Stimulated activated CD4-positive, alpha-beta T cell treated with anti-CD3 and anti-CD28 coated beads, Interleukin-12 subunit alpha, Interleukin-12 subunit beta, amount 100 ng/mL, for 4 hours (primary cell): ENCODE data around the gene PPAN.

Experiments
- DNase-seq: peaks from one replicate; pipeline ENCODE4 v3.0.0-alpha.2; 2020

Gene PPAN

DNA sequence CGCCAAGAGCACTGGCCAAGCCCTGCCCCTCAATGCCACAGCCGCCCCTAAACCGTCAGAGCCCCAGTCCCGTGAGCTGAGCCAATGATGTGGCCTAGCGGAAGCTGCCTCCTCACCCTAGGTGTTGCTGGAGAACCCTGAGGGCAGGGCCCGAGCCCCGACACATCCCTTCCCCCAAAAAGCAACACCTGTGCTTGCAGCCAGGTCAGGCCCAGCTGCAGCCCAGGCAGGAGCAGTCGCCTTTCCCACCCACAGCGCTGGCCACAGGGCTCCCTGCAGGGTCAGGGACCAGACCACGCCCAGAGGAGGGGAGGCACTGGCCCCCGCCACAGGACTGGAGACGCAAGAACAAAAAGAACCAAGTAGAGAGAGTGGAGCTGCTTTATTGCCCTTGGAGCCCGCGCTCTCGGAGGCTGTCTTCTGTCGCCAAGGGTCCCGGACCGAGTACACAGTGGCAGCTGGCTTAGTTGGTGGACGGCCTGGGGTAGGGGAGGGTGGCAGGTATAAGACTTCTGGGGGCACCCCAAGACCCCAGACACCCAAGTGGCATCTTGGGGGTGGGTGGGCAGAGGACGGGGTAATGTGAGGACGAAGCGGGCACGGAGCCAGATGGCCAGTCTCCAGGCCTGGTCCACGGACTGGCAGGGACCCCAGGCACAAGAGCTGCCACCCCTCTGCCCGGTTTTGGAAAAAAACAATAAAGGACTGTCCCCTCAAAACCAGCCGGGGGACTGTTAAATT is 8.7 kb downstream of the PPAN start:
- DNase-seq = peak; percentile 37

DNA sequence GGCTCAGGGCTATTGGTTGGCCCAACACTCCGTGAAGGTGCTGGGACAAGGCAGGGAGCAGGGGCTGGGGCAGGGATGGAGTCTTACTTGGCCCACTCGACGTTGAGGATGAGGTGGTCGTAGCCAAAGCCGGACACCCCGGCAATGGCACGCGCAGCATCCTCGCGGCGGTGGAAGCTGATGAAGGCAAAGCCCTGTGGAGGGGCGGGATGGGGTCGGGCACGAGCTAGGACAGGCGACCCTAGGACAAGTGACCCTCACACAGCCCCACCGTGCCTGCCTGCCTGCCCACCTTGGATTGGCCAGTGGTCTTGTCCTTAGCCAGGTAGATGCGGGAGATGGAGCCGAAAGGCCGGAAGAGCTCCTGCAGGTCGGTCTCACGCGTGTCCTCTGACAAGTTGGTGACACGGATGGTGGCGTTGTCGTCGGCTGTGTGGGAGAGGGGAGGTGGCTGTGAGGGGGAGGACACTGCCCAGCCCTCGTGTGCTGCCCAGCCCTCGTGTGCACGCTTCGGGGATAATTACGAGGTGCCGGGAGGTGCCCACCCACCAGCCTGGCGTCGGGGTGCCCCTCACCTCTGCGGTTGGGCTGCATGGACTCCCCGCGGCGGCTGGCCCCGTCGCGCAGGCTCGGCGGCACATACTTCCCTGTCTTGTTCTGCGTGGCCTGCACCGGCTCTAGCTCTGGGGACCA is 9.4 kb downstream of the PPAN start:
- no peak for DNase-seq

DNA sequence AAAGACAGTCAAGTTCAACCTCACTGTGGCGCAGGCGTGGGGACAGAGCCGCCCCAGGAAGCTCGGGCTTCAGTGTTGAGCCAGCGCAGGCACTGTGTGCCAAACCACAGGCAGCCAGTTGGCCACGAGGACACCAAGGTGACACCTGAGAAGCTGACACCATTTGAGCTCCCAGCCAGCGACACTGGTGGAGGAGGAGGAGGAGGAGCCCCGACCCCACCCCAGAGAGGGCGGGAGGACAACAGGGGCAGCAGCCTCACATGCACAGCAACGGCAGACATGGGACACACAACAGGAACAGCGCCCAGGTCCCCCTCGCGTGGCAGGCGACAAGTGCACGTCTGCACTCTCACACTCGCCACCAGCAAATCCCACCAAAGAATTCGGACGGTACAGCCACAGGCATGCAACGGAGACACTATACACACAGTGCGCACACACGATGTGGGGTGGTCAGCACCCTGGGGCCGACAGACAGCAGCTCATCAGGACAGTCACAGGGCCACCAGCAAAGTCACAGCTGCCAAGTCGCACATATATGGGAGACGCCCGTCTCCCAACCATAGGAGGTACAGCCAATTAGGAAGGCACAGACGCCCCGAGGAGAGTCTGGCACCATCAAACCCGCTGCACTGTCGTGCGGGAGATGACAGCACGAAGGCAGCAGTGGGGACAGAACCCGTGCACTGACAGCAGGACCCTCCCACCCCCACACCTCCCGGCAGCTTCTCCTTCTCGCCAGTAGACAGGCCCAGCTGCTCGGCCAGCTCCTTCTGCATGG is 10.1 kb downstream of the PPAN start:
- DNase-seq = no peak

DNA sequence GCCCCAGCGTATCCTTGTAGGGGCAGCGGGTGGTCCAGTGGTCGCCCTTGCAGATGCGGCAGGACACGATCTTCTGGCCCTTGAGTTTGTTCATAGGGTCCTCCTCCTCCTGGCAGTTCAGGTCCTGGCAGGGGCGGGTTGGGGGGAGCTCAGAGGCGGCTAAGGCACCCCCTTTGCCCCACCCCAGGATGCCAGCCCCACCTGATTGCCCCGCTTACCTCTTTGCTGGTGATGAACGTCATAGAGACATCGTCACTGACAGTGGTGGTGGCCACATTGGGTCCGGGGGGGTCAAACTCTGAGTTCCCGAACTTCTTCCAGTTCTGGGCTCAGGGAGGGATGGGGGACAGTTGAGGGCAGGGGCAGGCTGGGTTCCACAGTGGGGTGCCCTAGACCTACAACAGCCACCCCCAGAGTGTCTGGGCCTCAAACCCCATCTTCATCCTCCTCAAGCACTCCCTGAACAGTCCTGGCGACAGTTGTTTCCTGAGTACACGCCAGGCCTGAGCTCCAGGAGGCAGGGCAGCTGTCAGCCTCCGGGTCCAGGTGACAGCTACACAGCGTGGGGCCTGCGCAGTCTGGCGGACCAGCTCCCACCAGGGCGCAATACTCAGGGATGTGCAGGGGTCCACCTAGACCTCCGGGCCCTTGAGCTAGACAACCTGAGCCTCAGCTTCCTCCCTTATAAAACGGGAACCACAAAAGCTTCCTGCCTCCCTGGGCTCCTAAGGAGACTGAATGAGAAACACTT is 10.9 kb downstream of the PPAN start:
- no peak for DNase-seq

DNA sequence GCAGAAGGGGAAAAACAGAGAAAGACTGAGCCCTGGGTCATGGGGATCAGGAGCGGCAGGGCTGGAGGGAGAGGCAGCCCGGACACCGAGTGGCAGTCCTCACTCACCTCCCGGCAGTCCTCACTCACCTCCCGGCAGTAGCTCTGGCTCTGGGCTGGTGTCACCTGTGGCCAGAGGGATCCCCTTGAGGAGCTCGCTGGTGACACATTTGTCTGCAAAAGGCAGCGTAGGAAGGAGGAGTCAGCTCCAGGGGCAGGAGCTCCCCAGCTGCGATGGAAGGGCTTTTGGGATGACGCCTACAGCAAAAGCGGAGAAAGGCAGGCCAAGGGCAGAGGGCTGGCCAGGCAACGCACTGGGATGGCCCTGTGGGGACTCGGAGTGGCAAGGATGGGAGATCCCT is 12.8 kb downstream of the PPAN start:
- DNase-seq = no peak

DNA sequence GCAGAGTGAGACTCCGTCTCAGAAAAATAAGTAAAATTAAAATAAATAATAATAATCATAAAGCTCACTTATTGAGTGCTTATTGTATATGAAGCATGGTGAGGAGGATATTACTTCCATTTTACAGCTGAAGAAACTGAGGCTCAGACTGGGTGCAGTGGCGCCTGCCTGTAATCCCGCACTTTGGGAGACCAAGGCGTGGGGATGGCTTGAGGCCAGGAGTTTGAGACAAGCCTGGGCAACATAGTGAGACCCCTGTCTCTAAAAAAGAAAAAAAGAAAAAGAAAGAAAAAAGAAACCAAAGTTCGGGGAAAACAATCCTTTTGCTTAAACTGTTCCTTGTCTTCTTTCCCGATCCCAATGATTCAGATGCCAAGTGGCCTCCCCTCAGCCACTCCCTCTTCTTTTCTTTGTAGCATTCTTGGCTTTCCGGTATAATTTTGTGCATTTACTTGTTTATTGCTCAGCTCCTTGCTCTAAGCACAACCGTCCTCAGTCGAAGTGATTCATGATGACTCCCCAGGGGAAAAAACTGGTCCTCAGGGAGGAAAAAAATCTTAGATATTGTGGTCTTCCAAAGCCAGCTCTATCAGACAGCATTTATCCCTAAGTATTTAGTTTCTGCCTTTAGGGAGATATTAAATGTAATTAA is 14.5 kb downstream of the PPAN start:
- DNase-seq = no peak

DNA sequence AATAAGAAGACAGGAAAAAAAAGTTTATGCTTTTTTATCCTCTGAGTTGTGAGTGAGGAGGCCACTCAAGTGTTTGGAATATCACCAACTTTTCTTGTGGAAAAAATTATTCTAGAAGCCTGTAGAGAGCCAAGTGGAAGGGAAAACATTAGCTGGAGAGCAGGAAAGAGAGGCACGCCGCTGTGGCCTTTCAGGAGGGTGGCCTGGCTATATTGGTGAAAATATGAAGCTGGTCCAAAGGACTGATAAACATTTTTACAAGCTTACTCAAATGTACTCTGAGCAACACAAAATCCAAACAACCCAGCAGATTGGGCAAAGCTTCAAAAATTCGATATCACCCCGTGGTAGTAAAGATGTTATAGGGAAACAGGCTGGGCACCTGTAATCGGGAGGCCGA is 15.9 kb downstream of the PPAN start:
- DNase-seq = no peak

DNA sequence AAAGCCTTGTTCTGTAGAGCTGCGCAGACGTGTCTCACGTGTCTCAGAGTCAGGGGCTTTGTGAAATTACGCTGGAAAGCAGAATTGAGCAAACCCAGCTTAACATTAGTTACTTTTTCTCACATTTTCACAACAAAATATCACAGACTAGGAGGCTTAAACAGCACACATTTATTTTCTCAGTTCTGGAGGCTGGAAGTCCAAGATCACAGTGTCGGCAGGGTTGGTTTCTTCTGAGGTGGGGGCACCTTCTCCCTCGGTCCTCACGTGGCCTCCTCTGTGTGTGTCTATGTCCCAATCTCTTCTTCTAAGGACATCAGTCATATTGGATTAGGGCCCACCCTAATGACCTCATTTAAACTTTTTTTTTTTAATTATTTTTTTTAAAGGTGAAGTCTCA is 18.3 kb downstream of the PPAN start:
- no peak for DNase-seq

DNA sequence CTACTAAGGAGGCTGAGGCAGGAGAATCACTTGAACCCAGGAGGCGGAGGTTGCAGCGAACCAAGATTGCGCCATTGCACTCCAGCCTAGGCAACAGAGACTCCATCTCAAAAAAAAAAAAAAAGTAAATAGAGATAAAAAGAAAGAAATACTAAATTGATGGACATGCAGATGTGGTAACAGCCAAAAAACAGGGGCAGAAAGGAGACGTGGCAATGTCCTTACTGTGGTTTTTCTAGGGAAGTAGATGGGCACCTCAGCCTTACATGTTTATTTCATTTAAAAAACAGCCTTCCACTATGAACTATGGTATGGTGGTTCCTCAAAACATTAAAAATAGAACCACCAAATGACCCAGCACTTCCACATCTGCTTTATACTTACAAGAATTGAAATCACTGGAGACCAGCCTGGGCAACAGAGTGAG is 20.1 kb downstream of the PPAN start:
- no peak for DNase-seq

DNA sequence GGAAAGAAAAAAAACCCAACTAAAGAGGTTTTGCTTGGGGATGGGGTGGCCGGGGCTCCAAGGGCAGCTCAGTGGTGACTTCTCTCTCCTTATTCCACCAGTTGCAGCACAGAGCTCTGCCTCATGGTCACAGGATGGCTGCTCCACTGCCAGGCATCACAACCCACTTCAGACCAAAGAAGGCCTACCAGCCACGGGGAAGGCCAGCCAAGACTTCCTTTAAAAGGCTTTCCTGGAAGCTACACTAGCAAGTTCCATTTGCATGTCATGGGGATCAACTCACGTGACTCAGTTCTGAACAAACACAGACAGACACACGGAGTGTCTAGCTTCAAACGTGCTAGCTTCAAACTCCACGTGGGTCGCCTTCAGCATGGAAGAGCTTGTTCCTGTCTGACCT is 26.7 kb downstream of the PPAN start:
- DNase-seq = no peak

DNA sequence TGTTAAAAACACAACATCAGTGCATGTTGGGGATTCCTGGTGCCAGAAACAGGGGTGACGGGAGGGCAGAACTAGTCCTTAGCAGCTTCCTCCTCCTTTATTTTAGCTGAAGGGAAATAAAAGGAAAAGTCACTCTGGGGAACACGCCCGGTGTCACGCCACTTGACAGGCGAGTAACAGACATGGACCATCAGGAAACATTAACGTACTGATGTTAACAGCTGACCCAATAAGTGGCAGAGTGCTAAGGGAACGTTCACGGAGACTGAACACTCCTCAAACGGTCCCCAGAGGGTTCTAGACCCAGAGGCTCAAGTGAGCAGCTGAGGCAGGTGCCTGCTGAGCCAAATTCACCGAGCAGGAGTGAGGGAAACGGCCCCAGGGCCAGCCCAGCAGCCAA is 27.4 kb downstream of the PPAN start:
- no peak for DNase-seq

DNA sequence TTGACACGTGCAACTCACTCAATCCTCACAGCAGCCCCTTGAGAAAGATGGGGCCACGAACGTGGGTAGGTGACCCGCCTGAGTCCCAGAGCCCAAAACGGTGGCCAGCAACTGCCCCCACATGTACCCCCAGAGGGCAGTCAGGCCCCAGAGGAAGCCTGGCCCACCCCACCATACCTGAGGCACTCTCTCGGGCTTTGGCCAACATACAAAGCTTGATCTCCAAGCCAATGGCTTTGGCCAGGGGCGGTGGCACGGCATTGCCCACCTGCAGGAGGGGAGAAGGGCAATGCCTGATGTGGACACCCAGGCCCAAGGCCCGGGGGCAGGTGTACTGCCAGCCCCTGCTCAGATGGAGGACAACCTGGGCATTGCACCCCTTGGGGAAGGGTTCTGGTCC is 27.9 kb downstream of the PPAN start:
- no peak for DNase-seq

DNA sequence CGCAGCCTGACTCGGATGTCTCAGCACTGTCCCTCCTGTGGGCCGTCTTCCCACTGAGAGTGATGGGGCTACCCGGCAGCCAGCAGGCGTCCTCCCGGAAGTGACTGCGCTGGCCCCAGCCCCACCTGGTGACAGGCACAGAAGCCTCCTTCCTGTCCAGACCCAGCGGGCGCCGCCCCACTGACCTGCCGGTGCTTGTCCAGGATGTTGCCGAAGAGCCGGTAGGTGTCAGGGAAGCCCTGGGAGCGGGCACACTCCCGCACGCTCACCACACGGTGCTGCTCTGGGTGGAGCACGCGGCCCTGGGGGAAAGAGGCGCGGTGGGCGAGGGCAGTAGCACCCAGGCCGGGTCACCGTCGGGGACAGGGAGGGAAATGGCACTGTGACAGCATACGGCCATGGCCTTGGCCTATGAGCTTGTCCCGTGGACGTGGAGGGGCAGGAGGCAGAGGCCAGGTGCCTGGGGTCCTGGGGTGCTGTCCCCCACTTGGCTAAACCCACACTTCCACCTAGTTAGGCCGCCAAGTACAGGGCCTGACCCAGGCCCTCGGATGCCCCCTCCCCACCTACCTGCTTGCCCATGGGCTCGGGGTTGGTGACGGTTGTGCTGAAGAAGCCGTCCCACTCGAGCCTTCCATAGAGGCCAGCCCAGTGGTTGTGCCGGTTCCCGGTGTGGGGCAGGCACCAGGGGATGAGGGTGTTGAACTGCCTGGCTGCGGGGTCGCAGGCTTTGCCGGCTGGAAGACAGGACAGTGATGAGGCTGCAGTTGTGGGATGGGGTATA is 29.6 kb downstream of the PPAN start:
- no peak for DNase-seq

DNA sequence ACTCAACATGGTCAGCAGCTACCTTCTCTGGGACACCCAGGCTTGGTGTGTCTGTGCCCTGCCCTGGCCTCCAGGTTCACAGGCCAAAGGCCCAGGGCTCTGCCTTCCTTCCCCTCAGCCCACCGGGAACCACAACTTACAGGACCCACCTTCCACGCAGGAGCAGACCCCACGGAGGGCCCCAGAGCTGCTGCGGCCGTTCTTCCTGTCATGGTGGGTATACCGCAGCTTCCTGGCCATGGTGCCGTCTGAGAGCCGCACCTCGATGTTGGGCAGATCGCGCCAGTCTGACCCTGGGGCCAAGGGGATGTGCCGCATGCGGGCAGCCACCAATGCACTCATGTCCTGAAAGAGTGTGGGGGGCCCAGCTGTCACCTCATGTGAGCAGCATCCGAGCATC is 30.8 kb downstream of the PPAN start:
- DNase-seq = no peak

DNA sequence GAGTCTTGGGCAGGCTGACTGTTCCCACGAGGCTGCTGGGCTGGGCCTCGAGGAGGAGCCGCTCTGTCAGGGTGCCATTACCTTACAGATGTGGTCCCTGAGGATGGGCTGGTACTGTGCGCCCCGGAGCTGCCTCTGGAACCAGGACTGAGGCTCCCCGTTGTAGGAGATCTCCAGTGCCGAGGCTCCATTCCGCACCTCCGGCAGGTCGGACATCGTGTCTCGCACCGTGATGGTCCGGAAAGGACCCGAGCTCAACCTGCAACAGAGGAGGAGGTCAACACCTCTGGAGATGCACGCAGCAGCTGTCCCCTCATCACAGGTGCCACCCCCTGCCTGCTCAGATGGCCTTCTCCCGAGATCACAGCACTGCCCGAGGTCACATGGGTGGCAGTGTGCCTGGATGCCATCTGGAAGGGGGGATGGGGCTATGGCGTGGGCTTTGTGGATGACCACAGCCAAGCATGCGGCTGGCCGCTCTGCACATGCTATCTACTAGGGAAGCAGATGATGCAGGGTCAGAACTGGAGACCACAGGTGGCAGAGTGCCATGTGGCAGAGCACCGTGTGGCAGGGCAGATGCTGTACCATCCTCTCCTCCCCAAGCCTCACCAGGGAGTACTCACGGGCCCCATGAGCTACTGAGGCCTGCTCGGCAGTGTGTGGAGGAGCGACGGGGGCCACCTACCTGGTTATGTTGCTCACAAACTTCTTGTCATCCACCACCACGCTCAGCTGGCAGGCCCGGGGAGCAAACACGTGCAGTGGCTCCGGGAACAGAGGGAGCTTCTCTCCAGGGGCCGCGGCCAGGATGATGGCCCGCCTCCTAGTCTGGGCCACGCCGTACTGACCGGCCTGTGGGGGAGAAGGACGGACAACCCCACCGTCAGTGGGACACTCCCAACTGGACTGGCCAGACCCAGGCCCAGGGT is 31.9 kb downstream of the PPAN start:
- DNase-seq = no peak

DNA sequence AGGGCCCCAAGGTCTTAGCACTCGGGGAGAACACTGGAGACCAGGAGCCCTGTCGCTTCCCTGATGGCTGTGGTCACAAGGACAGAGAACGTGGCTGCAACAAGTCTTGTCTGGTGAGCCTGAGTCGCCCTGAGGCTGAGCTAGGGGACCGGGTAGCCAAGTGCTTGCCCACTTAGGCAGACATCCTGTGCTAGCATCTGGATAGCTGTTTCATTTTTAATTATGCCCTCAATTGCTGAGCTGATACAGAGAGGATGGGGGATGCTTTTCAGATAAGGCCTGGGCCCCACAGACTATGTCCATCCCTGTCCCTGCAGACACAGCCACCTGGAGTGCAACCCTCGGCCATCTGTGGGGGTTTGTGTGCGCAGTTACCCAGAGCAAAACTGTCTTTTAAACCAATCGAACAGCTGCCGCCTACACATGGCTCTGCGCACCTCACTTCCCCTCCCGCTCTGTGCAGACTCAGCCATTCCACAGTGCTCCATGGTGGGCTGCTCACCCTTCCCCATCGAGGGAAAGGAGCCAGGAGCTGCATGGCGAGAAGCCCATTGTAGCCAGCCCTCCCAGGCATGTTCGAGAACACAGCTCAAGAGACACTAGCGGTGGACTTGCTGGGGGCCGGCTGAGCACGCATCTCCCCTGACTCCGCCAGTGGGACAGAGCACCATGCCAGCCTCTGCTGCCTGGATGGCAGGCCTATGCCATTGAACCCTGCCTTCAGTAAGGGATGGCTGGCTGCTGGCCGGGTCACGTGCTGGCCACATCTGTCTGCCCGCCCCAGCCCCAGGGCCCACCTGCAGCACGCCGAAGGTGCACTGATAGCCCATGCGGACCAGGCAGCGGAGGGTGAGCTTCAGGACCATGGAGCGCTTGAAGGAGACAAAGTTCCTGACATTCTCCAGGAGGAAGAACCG is 33.0 kb downstream of the PPAN start:
- no peak for DNase-seq

DNA sequence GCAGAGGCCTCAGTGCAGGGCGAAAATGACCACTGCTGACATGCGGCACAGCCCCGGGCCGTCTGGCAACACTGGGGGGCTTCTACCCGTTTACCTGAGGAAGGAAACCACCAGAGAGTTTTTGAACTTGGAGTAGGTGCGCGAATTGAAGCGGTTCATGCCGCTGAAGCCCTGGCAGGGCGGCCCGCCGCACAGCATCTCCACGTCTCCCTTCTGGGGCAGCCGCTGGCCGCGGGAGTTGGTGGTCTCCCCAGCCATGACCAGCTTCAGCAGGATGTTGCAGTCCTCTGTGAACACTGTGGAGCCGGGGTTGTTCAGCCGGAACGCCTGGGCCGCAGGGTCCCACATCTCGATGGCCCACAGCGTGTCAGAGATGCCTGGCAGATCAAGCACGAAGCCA is 33.8 kb downstream of the PPAN start:
- DNase-seq = no peak

DNA sequence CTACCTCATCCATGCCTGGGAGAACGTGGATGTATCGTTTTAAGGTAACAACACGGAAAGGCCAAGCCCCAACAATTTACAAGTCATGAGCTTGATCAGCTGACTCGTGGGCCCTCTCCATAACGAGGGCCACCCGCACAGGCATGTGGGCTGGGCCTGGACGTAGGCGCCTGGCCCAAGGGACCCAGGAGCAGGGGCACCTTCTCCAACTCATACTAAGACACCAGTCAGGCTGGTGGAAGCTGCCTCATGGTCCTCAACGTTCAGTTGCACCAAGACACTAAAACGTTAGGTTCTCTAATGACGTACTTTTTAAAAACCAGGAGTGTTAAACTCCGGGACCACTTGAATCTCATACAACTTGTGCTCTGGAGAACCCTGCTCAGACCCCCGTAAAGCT is 35.3 kb downstream of the PPAN start:
- no peak for DNase-seq

DNA sequence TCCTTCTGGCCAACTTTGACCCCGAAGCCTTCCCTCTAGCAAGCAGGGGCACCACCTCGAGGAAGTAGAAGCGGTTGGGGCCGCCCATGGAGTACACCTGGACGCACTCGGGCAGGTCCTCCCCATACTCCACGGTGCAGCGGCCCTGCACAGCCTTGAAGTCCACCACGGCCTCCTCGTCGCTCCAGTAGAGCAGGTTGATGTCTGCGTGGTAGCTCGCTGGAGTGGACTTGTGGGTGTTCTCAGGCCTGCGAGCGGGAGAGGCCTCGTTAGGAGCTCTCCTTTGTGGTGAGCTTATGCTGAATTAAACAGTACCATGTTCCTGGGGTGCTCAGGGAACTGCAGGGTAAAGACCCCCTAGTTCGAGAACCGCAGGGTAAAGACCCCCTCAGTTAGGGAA is 35.8 kb downstream of the PPAN start:
- DNase-seq = no peak
